ENCODE measurements around the gene PHF21B.

GRCh38 chr22:45034821-45035220 lies 25.0 kb upstream of the PHF21B start:
- TF ChIP-seq POLR2AphosphoS5 (IDR thresholded peaks at IDR 0.05; ENCODE audit: low read depth) (no peak), CTCF (conservative IDR thresholded peaks at IDR 0.05; ENCODE audit: low read depth in 2 of 2) (no peak), EZH2 (IDR thresholded peaks at IDR 0.05; ENCODE audit: low read depth, unreplicated experiment) (no peak), REST (IDR thresholded peaks at IDR 0.05; ENCODE audit: unreplicated experiment) (no peak)
